H9 (cell line): ENCODE results near the gene YEATS2. TPM values are rescaled to one million over a fixed set of nuclear protein-coding genes. Genes with fewer than 3 reads are reported as not detected.

Experiments
- DNase-seq: peaks from one replicate; pipeline ENCODE4 v3.0.0-alpha.2; 2017
- H2AFZ ChIP-seq: one replicate; pipeline ENCODE4 v1.6.1; 2013; ENCODE audit warnings: mild to moderate bottlenecking, low read length, control low read depth, moderate library complexity
- H2AK5ac ChIP-seq: 2 replicates; pipeline ENCODE4 v1.6.1; 2013; ENCODE audit warnings: low read length, control low read depth, mixed read lengths; ENCODE audit not compliant: insufficient read length
- H2BK120ac ChIP-seq: one replicate; pipeline ENCODE4 v1.6.1; 2013; ENCODE audit warnings: low read depth, mild to moderate bottlenecking, low read length, control low read depth, inconsistent platforms; ENCODE audit not compliant: poor library complexity, severe bottlenecking
- H2BK12ac ChIP-seq: 2 replicates; pipeline ENCODE4 v1.6.1; 2013; ENCODE audit warnings: low read length, control low read depth, mixed read lengths, low read depth; ENCODE audit not compliant: insufficient read length
- H2BK15ac ChIP-seq: 2 replicates; pipeline ENCODE4 v1.6.1; 2013; ENCODE audit warnings: low read depth, low read length, control low read depth
- H2BK20ac ChIP-seq: one replicate; pipeline ENCODE4 v1.6.1; 2013; ENCODE audit warnings: low read depth, mild to moderate bottlenecking, low read length, control low read depth, inconsistent platforms; ENCODE audit not compliant: poor library complexity, severe bottlenecking
- H2BK5ac ChIP-seq: 2 replicates; pipeline ENCODE4 v1.6.1; 2013; ENCODE audit warnings: low read length, control low read depth, mixed read lengths; ENCODE audit not compliant: insufficient read length
- H3K14ac ChIP-seq: 2 replicates; pipeline ENCODE4 v1.6.1; 2013; ENCODE audit warnings: low read length, control low read depth; ENCODE audit not compliant: insufficient read depth
- H3K18ac ChIP-seq: 2 replicates; pipeline ENCODE4 v1.6.1; 2013; ENCODE audit warnings: low read depth, mild to moderate bottlenecking, mixed read lengths, low read length, control low read depth; ENCODE audit not compliant: insufficient read length
- H3K23ac ChIP-seq: 2 replicates; pipeline ENCODE4 v1.6.1; 2013; ENCODE audit warnings: low read length, control low read depth, mixed read lengths, low read depth; ENCODE audit not compliant: insufficient read length
- H3K23me2 ChIP-seq: 2 replicates; pipeline ENCODE4 v1.6.1; 2013; ENCODE audit warnings: low read depth, mild to moderate bottlenecking, mixed read lengths, low read length, control low read depth; ENCODE audit not compliant: insufficient read length, poor library complexity, severe bottlenecking
- H3K27ac ChIP-seq: 2 replicates; pipeline ENCODE4 v1.5.1; 2013; ENCODE audit warnings: low read length, control low read depth, mixed read lengths, low read depth; ENCODE audit not compliant: insufficient read length
- H3K27me3 ChIP-seq: 2 replicates; pipeline ENCODE4 v1.6.1; 2013; ENCODE audit warnings: low read length, control low read depth, inconsistent platforms; ENCODE audit not compliant: insufficient read depth
- H3K4ac ChIP-seq: 2 replicates; pipeline ENCODE4 v1.6.1; 2013; ENCODE audit warnings: low read depth, mild to moderate bottlenecking, control low read depth, inconsistent platforms, low read length, moderate library complexity
- H3K4me1 ChIP-seq: 2 replicates; pipeline ENCODE4 v1.6.1; 2013; ENCODE audit warnings: low read length, control low read depth, inconsistent platforms; ENCODE audit not compliant: insufficient read depth
- H3K4me2 ChIP-seq: 2 replicates; pipeline ENCODE4 v1.6.1; 2013; ENCODE audit warnings: low read length, control low read depth, mixed read lengths; ENCODE audit not compliant: insufficient read length, insufficient read depth
- H3K56ac ChIP-seq: 2 replicates; pipeline ENCODE4 v1.6.1; 2013; ENCODE audit warnings: low read depth, mild to moderate bottlenecking, mixed read lengths, low read length, control low read depth; ENCODE audit not compliant: insufficient read length
- H3K79me1 ChIP-seq: 2 replicates; pipeline ENCODE4 v1.6.1; 2013; ENCODE audit warnings: low read depth, mild to moderate bottlenecking, moderate library complexity, low read length, control low read depth, inconsistent platforms; ENCODE audit not compliant: insufficient read depth, poor library complexity, severe bottlenecking
- H3K79me2 ChIP-seq: 2 replicates; pipeline ENCODE4 v1.6.1; 2013; ENCODE audit warnings: low read length, control low read depth, inconsistent platforms; ENCODE audit not compliant: insufficient read depth
- H3K9ac ChIP-seq: 2 replicates; pipeline ENCODE4 v1.6.1; 2013; ENCODE audit warnings: low read length, control low read depth, mixed read lengths; ENCODE audit not compliant: insufficient read length; ENCODE audit errors: extremely low read depth
- H3K9me3 ChIP-seq: one replicate; pipeline ENCODE4 v1.6.1; 2013; ENCODE audit warnings: low read depth, low read length, inconsistent platforms; ENCODE audit not compliant: control insufficient read depth
- H3T11ph ChIP-seq: one replicate; pipeline ENCODE4 v1.6.1; 2013; ENCODE audit warnings: mild to moderate bottlenecking, low read length, control low read depth, inconsistent platforms
- H4K20me1 ChIP-seq: one replicate; pipeline ENCODE4 v1.6.1; 2013; ENCODE audit not compliant: control insufficient read depth, insufficient read length, insufficient read depth
- H4K5ac ChIP-seq: 2 replicates; pipeline ENCODE4 v1.6.1; 2013; ENCODE audit warnings: low read depth, mild to moderate bottlenecking, mixed read lengths, low read length, control low read depth; ENCODE audit not compliant: insufficient read length
- H4K8ac ChIP-seq: replicated peaks from 2 replicates; pipeline ENCODE4 v1.6.1; 2013; ENCODE audit warnings: low read length, control low read depth, mixed read lengths, low read depth; ENCODE audit not compliant: insufficient read length
- H4K91ac ChIP-seq: 2 replicates; pipeline ENCODE4 v1.6.1; 2013; ENCODE audit warnings: low read depth, mild to moderate bottlenecking, moderate library complexity, mixed read lengths, low read length, control low read depth; ENCODE audit not compliant: insufficient read length
- H3K27ac Mint-ChIP-seq, 3 experiments: 2 replicates in 2 of 3; 3 replicates in 1 of 3; pipeline ENCODE4 v1.8.0; 2020 to 2021; ENCODE audit warnings: mixed read lengths in 3 of 3, mild to moderate bottlenecking in 1 of 3, moderate library complexity in 1 of 3
- H3K27me3 Mint-ChIP-seq: 2 replicates; pipeline ENCODE4 v1.8.0; 2021; ENCODE audit warnings: low read depth, mild to moderate bottlenecking, moderate library complexity, mixed read lengths
- H3K36me3 Mint-ChIP-seq, 3 experiments: 2 replicates in 2 of 3; 3 replicates in 1 of 3; pipeline ENCODE4 v1.8.0; 2020 to 2021; ENCODE audit warnings: low read depth in 3 of 3, mixed read lengths in 3 of 3; ENCODE audit not compliant: insufficient read depth in 1 of 3
- H3K4me1 Mint-ChIP-seq, 2 experiments: 2 replicates each; pipeline ENCODE4 v1.8.0; 2020; ENCODE audit warnings: mixed read lengths in 2 of 2
- H3K4me3 Mint-ChIP-seq, 2 experiments: 2 replicates in 1 of 2; 3 replicates in 1 of 2; pipeline ENCODE4 v1.8.0; 2020 to 2021; ENCODE audit warnings: mild to moderate bottlenecking in 2 of 2, mixed read lengths in 2 of 2, moderate library complexity in 1 of 2
- H3K9me3 Mint-ChIP-seq, 2 experiments: 2 replicates in 1 of 2; 3 replicates in 1 of 2; pipeline ENCODE4 v1.8.0; 2020; ENCODE audit warnings: mild to moderate bottlenecking in 2 of 2, mixed read lengths in 2 of 2, moderate library complexity in 1 of 2
- WGBS: extraction: QIAGEN DNeasy Blood & Tissue Kit; methylation state at CpG from one replicate; pipeline ENCODE4 v1.1.7; 2013; ENCODE audit warnings: missing lambda C conversion rate, low lambda C conversion rate, mixed read lengths; ENCODE audit not compliant: insufficient read length; ENCODE audit errors: extremely low coverage; 5-methylcytosine and 5-hydroxymethylcytosine counted together
- total RNA-seq: library from RNA; stranded (reverse); gene quantifications from 2 replicates; pipeline ENCODE4 v1.2.1, GENCODE V29; 2021
- TF ChIP-seq, protein P1 (sequence below): fragments of 200-600 bp; sonication (generic); conservative IDR thresholded peaks from 3 replicates; pipeline ENCODE4 v1.8.0; 2021; ENCODE audit warnings: antibody characterized with exemption, mild to moderate bottlenecking

YEATS2 gene
- total RNA-seq, 1 experiment from 2014 or later: 40.3 TPM

DNA sequence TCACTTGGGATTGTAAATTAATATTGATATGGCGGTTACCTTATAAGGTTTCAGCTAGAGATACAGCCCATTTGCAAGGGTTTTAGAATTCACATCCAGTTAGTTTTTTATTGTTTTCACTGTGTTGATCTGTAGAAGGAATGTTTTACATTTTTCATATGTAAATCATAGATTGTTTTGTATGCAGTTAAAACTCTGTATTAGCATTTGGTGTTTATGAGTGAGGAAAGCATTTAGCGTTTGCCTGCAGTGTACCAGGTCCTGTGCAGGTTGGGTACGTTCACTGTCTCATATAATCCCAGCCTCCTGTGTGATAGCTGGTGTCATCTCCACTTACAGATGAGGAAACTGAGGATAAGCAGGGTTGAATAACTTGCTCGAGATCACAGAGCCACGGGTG, 104.0 kb downstream of the YEATS2 start:
- H3K9me3 Mint-ChIP-seq: no peaks in the 10 kb centered on the region
- H3K18ac ChIP-seq: no peak overlapping the region
- H3K4me1 ChIP-seq: no peaks in the 10 kb centered on the region
- no peak for DNase-seq
- H3K79me1 ChIP-seq: no peaks in the 10 kb centered on the region
- no peak overlapping the region for H4K91ac ChIP-seq
- no peak overlapping the region for H2AK5ac ChIP-seq
- H3T11ph ChIP-seq: no peak overlapping the region
- H2AFZ ChIP-seq: no peak overlapping the region
- H2BK20ac ChIP-seq: no peak overlapping the region
- no peaks in the 10 kb centered on the region for H3K9me3 ChIP-seq
- H3K27ac Mint-ChIP-seq: no peak overlapping the region
- no peak overlapping the region for H3K4ac ChIP-seq
- no peak overlapping the region for H3K56ac ChIP-seq
- H4K8ac ChIP-seq: no peak overlapping the region
- H3K27me3 Mint-ChIP-seq: no peaks in the 10 kb centered on the region; the same call in 1 of the 2 replicates
- no peak overlapping the region for H3K27ac ChIP-seq
- no peaks in the 10 kb centered on the region for H3K79me2 ChIP-seq
- H3K4me3 Mint-ChIP-seq: no peak overlapping the region
- H3K23ac ChIP-seq: no peak overlapping the region
- no CpG with 5 or more reads among the region's 5 CpGs for WGBS
- no peak overlapping the region for H3K9ac ChIP-seq
- no peak overlapping the region for H3K4me2 ChIP-seq
- no peak overlapping the region for H4K5ac ChIP-seq
- peaks cover 36 to 88% (median 78%) of the 10 kb centered on the region in 3 experiments for H3K36me3 Mint-ChIP-seq
- no peaks in the 10 kb centered on the region for H3K27me3 ChIP-seq
- no peaks in the 10 kb centered on the region for H4K20me1 ChIP-seq
- TF ChIP-seq, protein P1, sequence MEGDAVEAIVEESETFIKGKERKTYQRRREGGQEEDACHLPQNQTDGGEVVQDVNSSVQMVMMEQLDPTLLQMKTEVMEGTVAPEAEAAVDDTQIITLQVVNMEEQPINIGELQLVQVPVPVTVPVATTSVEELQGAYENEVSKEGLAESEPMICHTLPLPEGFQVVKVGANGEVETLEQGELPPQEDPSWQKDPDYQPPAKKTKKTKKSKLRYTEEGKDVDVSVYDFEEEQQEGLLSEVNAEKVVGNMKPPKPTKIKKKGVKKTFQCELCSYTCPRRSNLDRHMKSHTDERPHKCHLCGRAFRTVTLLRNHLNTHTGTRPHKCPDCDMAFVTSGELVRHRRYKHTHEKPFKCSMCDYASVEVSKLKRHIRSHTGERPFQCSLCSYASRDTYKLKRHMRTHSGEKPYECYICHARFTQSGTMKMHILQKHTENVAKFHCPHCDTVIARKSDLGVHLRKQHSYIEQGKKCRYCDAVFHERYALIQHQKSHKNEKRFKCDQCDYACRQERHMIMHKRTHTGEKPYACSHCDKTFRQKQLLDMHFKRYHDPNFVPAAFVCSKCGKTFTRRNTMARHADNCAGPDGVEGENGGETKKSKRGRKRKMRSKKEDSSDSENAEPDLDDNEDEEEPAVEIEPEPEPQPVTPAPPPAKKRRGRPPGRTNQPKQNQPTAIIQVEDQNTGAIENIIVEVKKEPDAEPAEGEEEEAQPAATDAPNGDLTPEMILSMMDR: no peak
- H3K14ac ChIP-seq: no peak overlapping the region
- H2BK120ac ChIP-seq: no peak overlapping the region
- H3K23me2 ChIP-seq: no peaks in the 10 kb centered on the region
- H2BK15ac ChIP-seq: no peak overlapping the region
- no peaks in the 10 kb centered on the region for H3K4me1 Mint-ChIP-seq
- no peak overlapping the region for H2BK12ac ChIP-seq
- no peak overlapping the region for H2BK5ac ChIP-seq
